HG02678 (cell line): ENCODE data around the gene VRK1.

ENCODE experiments used
- ATAC-seq: cut with Tn5 transposase; IDR thresholded peaks from one replicate; pipeline ENCODE4 v1.9.1; 2021; ENCODE audit warnings: mild to moderate bottlenecking, moderate library complexity; ENCODE audit not compliant: unreplicated experiment

The VRK1 gene

DNA sequence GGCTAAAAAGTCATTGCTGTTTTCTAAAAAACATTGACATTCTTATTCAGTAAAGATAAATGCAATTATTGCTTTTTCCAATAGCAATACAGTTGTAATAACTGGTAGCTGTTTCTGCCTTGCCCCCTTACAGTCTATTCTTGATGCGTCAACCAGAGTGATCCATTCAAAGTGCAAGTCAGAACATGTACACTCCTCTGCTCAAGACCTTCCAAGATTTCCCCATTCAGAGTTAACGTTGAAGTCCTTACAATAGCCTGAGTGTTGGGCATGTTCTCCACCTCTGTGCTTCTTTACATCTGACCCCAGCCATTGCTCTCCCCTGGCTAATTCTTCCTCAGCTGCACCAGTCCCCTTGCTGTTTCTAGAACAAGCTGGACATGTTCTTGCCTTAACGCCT, 24.3 kb downstream of the VRK1 start:
- no peak for ATAC-seq

DNA sequence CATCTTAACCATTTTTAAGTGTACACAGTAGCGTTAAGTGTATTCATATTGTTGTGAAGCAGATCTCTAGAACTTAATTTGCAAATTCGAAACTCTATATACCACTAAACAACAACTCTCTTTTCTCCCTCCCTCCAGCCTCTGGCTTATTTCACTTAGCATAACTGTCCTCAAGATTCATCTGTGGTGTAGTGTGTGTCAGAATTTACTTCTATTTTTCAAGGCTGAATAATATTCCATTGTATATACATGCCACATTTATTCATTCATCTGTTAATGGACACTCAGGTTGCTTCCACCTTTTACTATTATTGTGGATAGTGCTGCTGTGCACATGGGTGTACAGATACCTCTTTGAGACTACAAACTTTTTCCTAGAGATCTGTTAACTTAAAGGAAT, 26.5 kb downstream of the VRK1 start:
- no peak for ATAC-seq

DNA sequence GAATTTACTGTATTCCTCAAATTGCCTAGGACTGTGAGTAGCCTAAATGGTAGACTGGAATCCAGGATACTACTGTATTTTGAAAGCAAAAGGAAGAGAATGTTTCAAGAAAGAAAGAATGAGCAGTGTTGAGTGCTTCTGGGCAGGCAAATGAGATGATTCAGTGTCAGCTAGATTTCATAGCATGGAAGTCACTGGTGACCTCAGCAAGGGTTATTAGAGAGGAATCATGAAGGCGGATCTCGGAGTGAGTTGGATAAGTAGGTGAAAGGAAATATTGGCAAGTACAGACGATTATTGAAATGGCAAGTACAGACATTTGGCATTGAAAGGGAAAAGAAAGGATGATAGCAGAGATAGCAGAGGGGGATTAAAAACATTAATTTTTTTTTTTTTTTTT, 27.1 kb downstream of the VRK1 start:
- ATAC-seq, result no peak

DNA sequence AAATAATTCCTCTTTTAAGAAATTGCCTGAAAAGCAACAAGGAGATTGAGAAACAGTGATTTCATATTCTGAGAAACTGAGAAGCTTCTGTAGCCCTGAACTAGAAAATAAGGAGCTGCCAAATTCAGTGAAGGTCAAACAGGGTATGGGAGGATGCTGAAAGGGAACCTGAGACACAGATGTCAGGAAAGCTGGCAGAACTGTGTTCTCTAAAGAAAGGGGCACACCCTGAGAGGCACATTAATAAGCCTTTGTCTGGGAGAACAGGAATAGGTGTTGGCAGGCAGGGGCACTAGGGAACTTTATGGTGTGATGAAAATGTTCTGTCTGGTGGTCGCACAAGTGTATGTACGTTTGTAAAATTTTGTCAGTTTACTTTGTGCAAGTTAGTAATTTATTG, 29.6 kb downstream of the VRK1 start:
- ATAC-seq, result no peak

DNA sequence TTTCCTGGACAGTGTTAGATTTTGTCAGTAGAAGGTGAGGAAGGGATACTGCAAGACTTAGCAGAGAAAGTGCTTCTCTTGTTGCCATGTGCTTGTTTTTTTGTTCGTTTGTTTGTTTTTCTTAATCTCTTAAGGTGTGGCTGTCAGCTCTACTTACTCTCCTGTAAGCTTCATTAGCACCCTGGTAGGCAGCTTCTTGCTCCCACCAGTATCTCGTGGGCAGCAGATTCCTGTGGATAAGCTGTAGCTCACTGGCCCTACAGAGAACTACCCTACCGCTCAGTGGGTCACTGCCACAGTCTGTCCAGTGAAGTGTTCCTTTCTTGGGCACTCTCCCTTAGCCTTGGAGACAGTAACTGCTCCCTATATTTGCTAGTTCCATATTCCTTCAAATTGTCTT, 30.1 kb downstream of the VRK1 start:
- no peak for ATAC-seq

DNA sequence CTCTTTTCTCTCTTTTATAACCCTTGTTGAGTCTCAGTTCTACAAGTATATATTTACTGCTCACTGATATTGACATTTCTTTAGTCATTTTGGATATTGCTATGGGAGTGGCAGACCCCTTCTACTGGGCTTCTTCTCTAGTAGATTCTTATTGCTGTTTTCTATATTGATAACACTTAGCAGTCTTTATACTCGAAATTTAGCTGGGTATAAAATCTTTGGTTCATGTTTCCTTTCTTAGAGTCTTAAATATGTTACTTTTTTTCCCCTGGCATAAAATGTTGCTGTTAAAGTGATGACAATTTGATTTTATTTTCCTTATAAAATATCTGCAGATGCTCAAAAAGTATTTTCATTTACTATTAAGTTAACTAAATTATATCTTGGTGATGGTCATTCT, 32.6 kb downstream of the VRK1 start:
- no peak for ATAC-seq

DNA sequence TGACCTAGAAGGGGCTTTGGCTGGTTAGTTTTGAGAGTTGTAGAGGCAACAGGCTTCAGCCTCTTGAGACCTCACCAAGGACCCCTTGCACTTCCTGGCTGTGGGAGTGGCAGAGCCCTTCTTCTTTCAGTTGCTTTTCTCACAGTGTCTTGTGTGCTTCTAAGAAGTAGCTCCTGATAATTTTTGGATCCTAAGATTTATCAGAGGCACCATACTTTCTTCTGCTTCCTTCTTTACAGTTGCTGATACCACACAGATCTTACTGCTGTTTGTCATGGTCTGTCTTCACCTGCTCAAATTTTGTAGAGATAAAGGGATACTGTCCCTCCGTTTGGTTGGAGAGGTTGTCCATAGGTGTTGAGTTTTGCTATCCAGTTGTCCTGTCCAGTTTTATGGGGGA, 33.8 kb downstream of the VRK1 start:
- no peak for ATAC-seq

DNA sequence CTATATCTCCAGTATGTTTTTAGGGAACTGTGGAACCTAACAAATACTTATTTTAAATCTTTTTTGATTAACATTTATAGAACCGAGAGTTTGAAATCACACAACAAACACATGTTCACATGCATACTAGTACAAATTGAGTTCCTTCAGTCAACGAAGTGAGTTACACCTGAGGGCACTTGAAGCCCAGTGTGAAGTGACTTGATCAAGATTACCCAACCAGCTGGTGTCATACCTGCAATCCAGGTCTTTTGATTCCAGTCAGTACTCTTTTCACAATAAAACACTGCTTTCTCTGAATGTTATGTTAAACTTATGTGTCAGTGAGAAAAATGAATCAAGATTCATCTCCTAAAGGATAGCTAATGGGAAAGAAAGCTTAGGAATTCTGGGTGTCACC, 35.2 kb downstream of the VRK1 start:
- no peak for ATAC-seq

DNA sequence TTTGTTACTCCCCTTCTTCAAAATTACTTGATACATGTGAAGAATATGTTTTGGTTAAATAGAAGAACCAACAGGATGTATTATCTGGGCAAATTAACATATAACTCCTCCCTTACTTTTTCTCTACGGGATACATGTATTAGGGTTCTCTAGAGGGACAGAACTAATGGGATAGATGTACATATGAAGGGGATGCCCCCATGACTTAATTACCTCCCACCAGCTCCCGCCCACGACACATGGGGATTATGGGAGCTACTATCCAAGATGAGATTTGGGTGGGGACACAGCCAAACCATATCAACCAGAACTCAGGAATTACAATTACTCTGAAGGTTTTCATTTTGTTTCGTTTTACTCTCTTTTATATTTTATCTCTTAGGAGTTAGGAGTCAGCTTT, 41.3 kb downstream of the VRK1 start:
- ATAC-seq, result no peak

DNA sequence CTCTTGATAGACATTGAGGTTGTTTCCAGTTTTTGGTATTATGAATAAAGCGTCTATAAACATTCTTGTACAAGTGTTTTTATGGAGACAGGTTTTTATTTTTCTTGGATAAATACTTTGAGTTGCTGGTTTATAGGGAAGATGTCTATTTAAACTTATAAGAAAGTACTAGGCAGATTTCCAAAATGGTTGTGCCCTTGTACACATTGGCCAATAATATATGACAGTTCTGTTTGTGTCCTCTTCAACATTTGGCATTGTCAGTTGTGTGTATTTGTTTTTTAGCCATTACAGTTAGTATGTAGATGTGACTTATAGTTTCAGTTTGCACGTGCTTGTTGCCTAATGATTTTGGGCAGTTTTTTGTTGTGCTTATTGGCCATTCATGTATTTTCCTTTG, 42.1 kb downstream of the VRK1 start:
- no peak for ATAC-seq

DNA sequence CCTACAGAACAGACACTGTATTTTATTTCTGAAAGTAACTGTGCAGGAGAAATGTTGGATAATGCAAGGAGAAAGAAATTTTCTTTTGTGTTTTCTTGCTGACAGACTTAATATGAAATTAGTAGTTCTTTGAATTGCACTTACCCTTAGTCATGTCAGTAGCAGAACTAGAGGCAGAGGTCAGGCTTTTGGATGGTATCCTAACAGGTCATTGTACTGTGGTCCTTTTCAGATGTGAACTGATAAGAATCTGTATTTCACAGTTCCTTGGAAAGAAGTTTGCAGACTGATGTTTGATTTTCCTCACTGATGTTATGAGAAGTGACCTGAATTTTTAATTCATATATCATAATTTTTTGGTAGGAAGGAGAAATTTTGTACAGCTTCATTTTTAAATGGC, 46.0 kb downstream of the VRK1 start:
- no peak for ATAC-seq

DNA sequence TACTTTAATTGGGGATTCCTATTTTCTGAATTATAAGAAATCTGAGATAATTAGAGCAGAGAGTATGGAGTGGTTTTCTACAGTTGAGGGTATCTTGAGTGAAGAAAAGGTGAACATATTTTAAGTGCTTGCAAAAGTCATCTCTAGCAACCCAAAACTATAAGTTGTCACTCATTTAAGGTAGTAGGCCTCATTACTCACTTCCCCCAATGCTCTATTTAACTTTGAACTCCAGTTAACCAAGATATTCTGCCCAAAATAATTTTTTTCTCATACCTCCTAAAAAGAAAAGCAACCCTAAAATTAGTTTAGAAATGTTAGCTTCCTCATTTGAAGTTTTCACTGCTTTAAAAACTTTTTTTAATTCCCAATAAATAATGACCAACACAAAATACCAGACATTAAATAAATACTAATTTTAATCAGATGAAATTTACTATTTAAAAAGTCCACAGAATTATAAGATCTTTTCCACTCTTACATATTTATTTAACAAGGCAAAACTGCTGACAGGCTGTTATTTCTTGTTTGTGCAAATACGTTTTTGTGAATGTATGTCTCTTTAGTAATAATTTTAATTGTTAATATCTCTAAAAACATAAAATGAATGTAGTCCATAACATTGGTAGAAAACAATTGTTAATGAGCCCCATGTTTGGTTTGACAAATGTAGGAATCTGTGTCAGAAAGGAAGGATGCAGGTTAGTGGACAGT, 47.8 kb downstream of the VRK1 start:
- ATAC-seq, result no peak

DNA sequence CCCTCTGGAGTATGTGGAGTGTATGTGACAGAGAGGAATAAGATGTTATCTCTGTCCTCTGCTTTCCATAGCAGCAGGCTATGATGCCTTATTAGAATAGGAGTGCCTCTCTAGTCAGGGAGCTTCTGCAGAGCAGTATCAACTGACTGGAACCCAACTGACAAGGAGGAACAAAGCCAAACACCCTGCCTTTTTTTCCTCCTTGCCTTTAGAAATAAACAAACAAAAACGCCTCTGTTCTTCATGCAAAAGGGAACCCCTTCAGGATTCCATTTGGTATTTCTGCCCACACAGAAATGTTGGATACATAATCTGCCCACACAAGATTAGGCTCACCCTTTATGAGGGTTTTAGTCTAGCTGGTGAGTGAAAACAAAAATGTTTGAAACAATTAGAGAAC, 50.3 kb downstream of the VRK1 start:
- ATAC-seq, result no peak

DNA sequence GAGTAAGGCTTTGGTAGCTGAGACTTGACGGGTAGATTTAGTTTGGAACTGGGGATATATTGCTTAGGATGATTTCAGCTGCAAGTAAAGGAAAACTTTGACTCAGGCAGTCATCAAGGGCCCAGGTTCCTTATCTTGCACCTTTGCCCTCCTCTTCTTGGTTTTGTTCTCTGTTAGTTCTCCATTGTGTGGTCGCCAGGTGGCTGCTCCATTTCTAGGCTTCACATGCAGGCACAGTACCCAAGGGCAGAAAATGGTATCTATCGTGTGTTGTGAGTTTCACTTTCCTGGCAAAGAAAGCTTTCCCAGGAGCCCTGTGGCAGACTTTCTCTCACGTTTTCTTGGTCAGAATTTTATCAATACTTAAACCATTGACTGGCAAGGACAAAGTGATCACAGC, 50.8 kb downstream of the VRK1 start:
- ATAC-seq, result no peak

DNA sequence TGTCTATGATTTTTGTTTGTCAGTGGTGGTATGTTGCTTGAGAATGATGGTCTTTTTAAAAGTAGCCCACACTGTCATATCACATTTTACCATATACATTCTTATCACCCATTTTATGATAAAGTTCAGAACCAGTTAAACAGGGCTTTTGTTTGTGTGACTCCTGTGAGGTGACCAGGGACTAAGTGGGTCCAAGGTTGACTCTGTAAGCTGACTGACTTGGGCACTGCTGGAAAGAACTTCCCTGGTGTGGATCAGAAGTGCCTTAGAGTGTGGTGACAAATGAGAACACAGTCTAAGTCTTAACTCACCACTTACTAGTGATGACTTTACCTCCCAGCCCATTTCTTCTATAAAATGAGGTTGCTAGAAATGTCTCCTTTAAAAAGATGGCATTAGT, 52.6 kb downstream of the VRK1 start:
- ATAC-seq, result no peak

DNA sequence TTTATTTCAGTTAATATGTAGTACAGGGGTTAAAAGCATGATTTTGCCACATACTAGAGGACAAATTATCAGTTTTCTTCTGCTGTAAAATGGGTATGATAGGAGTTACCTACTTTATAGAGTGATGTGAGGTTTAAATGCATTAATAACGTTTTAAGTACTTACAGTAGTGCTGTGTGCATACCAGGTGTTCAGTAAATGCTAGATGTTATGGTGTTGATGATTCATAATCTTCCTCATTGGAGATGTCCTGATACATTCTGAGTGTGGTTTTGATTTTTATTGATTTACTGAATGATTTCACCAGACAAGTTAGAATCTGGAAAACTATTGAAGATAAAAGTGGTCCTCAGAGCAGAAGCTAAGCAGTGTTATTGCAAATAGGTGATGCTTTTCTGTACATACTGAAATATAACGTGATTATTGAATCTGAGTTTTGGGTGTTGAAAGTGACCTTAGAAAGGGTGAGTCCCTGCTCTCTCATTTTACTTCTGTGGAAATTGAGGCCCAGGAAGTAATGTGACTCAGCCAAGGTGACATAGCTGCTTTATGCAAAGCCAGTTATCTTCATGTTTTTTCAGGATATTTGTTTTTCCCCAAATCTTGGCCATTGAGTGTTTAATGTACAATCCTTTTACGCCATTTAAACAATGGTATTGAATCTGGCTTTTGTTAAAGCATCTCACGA, 54.7 kb downstream of the VRK1 start:
- no peak for ATAC-seq

DNA sequence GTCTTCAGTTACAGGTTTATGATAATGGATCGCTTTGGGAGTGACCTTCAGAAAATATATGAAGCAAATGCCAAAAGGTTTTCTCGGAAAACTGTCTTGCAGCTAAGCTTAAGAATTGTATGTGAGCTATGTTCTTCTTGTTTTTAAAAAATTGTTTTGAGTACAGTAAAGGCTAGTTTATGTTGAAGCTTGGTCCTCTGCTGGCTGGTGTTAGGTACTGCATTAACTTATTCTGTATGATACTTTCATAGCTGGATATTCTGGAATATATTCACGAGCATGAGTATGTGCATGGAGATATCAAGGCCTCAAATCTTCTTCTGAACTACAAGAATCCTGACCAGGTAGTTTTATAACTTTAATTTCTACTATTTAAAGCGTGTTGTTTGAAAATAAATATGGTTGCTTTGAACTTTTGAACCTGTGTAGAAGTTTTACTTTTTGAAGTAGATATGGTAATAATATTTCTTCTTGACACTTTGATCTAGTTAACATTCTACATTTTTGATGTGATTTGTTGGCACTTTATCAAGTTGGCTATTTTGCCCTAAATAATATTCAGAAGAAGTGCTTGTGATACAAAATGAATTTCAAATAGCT, 55.7 kb downstream of the VRK1 start:
- ATAC-seq, result no peak

DNA sequence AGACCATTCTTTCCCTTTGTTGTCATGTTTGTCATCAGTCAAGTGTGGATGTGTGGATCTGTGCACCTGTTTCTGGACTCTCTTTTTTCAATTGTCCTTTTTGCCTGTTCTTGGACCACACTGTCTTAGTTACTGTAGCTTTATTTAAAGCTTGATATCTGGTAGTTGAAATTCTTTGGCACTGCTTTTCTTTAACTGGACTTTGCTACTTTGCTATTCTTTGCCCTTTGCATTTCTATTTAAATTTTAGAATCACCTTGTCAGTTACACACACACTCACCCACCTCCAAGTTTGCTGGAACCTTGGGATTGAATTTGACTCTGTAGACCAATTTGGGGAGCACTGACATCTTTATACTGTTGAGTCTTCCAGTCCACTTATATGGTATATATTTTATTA, 61.5 kb downstream of the VRK1 start:
- ATAC-seq, result no peak

DNA sequence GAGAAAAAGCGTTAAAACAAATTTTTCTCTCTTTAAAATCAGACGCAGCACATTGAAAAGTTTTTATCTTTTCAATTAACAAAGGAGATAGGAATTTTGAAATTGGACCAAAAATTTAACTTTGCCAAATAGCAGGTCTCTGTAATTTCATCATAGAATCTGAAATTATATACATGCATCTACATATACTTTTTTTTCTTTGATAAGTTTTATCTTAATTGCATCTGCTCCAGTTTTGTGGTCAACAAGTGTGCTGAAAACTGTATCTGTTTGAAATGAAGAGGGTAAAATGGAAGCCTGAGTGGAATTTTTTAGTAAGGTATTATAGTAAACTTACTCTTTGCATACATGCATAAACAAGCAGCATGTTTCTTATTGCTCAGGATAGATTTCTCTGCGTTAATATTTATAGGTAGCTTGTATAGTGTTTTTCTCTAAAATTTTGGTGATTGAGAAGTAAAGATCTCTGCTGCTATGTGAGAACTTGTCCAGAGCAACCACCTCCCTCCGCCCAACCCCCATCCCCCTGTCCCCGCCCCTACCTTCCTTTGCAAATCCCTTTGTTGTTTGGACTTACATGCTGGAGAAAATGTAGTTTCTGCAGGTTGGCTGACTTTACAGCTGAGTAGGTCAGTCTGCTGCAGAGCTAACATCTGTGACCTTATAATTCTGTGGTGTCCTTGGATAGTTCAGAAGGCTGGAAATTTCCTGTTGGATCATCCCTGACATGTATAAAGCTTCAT, 64.6 kb downstream of the VRK1 start:
- ATAC-seq, result no peak

DNA sequence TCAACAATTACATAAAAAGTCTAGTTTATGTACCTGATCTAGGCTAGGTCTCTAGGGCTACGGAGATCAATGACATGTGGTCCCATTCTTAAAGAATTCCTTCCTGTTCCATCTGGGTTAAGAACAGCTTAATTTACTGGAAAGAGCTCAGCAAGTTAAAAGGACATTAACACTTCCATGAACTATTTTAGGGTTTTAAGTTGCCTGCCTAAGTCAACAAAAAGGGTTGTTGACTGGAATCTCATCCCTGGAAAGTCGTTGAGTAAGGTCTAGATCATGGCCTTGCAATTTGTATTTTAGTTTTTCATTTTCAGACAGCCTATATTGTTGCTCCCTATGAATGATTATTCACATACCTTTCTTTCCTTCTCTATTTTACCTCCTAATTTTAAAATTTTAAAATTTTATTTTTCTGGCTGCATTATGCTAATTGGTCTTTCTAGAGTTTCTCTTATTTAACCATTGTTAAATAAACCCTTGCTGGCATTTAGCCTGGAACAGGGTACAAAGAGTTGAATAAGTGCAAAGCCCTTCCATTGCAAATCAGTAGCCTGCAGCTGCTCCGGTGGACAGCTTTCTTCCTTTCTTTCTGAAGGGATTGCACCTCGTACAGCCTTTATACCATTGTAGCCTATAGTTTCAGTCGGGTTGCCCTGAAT, 66.3 kb downstream of the VRK1 start:
- ATAC-seq, result no peak

DNA sequence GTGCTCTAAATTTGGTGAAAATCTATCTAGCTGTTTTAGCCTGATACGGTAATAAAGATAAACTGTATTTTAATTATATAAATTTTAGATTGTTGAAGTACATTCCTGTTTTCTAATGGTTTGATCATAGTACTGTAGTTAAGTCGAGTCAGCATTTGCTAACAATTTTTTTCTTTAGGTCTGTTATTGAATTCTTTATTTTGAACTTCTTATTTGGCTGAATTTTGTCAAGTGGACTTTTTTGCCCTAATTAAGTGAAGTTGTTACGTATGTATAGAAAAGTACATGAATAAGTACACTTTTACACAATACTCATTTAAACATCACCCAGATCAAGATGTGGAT, 66.8 kb downstream of the VRK1 start:
- ATAC-seq, result no peak
